SK-N-SH treated with all-trans-retinoic acid at 6 μM for 48 hours (cell line): Measurements from ENCODE around the gene ERBB2.

Experiments used
- ATAC-seq: fragments of 200-7000 bp; cut with Tn5 transposase; 3 replicates; pipeline ENCODE4 v1.9.1; 2020; ENCODE audit warnings: mild to moderate bottlenecking, moderate library complexity
- ARNTL ChIP-seq: fragments of 450-650 bp; formaldehyde crosslinking; IDR thresholded peaks from 2 replicates; pipeline ENCODE4 v1.5.0; 2020; ENCODE audit warnings: low read depth, mild to moderate bottlenecking, moderate library complexity, borderline replicate concordance
- BACH2 ChIP-seq: fragments of 250-450 bp; sonication (Bioruptor Pico); IDR thresholded peaks from 2 replicates; pipeline ENCODE4 v1.9.0; 2021; ENCODE audit warnings: mild to moderate bottlenecking, borderline replicate concordance
- CSDC2 ChIP-seq: fragments of 250-450 bp; sonication (Bioruptor Pico); IDR thresholded peaks from 2 replicates; pipeline ENCODE4 v1.5.0; 2020; ENCODE audit warnings: mild to moderate bottlenecking, moderate library complexity
- ESRRG ChIP-seq: fragments of 250-450 bp; sonication (Bioruptor Pico); IDR thresholded peaks from 2 replicates; pipeline ENCODE4 v1.6.1; 2021; ENCODE audit warnings: mild to moderate bottlenecking
- GLIS3 ChIP-seq: fragments of 250-450 bp; sonication (Bioruptor Pico); IDR thresholded peaks from 2 replicates; pipeline ENCODE4 v1.5.0; 2020; ENCODE audit warnings: mild to moderate bottlenecking, moderate library complexity
- OSR1 ChIP-seq: fragments of 250-450 bp; sonication (Bioruptor Pico); IDR thresholded peaks from 2 replicates; pipeline ENCODE4 v1.8.0; 2022; ENCODE audit warnings: moderate library complexity, mild to moderate bottlenecking, inconsistent platforms
- PPARA ChIP-seq: fragments of 250-450 bp; sonication (Bioruptor Pico); IDR thresholded peaks from 2 replicates; pipeline ENCODE4 v1.5.0; 2020; ENCODE audit warnings: mild to moderate bottlenecking, borderline replicate concordance
- RARB ChIP-seq: fragments of 250-450 bp; sonication (Bioruptor Pico); IDR thresholded peaks from 2 replicates; pipeline ENCODE4 v1.8.0; 2021; ENCODE audit warnings: mild to moderate bottlenecking, moderate library complexity
- SNAI2 ChIP-seq: fragments of 250-450 bp; sonication (Bioruptor Pico); IDR thresholded peaks from 2 replicates; pipeline ENCODE4 v1.5.0; 2020; ENCODE audit warnings: mild to moderate bottlenecking, moderate library complexity
- TCF4 ChIP-seq: fragments of 250-450 bp; sonication (Bioruptor Pico); IDR thresholded peaks from 2 replicates; pipeline ENCODE4 v1.8.0; 2021; ENCODE audit warnings: mild to moderate bottlenecking, moderate library complexity, borderline replicate concordance
- TOX ChIP-seq: fragments of 250-450 bp; sonication (Bioruptor Pico); IDR thresholded peaks from 2 replicates; pipeline ENCODE4 v1.8.0; 2021; ENCODE audit warnings: mild to moderate bottlenecking, moderate library complexity, borderline replicate concordance
- ZFP30 ChIP-seq: fragments of 450-650 bp; formaldehyde crosslinking; IDR thresholded peaks from 2 replicates; pipeline ENCODE4 v1.5.0; 2022; ENCODE audit warnings: mild to moderate bottlenecking, moderate library complexity
- ZNF565 ChIP-seq: fragments of 450-650 bp; formaldehyde crosslinking; conservative IDR thresholded peaks from 2 replicates; pipeline ENCODE4 v1.5.0; 2020; ENCODE audit warnings: low read depth, mild to moderate bottlenecking, moderate library complexity
- ZNF70 ChIP-seq: fragments of 450-650 bp; formaldehyde crosslinking; IDR thresholded peaks from 2 replicates; pipeline ENCODE4 v1.5.0; 2020; ENCODE audit warnings: mild to moderate bottlenecking, moderate library complexity
- ZNF8 ChIP-seq: fragments of 450-650 bp; formaldehyde crosslinking; IDR thresholded peaks from 2 replicates; pipeline ENCODE4 v1.5.0; 2020; ENCODE audit warnings: mild to moderate bottlenecking, moderate library complexity
- TF ChIP-seq, protein P1 (sequence below): fragments of 250-450 bp; sonication (Bioruptor Pico); IDR thresholded peaks from 2 replicates; pipeline ENCODE4 v1.8.0; 2021; ENCODE audit warnings: low read depth, mild to moderate bottlenecking, moderate library complexity, borderline replicate concordance
- TF ChIP-seq, protein P2 (sequence below): fragments of 250-450 bp; sonication (Bioruptor Pico); IDR thresholded peaks from 2 replicates; pipeline ENCODE4 v1.8.0; 2020; ENCODE audit warnings: mild to moderate bottlenecking, moderate library complexity, borderline replicate concordance
- TF ChIP-seq, protein P3 (sequence below): fragments of 250-450 bp; sonication (Bioruptor Pico); IDR thresholded peaks from 2 replicates; pipeline ENCODE4 v1.5.0; 2020; ENCODE audit warnings: mild to moderate bottlenecking, moderate library complexity
- TF ChIP-seq, protein P4 (sequence below): fragments of 250-450 bp; sonication (Bioruptor Pico); IDR thresholded peaks from 2 replicates; pipeline ENCODE4 v1.5.1; 2020; ENCODE audit warnings: low read depth, mild to moderate bottlenecking, moderate library complexity

ERBB2 gene

DNA sequence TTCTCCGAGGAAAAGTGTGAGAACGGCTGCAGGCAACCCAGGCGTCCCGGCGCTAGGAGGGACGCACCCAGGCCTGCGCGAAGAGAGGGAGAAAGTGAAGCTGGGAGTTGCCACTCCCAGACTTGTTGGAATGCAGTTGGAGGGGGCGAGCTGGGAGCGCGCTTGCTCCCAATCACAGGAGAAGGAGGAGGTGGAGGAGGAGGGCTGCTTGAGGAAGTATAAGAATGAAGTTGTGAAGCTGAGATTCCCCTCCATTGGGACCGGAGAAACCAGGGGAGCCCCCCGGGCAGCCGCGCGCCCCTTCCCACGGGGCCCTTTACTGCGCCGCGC lies at the start of gene ERBB2:
ERBB2 (plus strand) TSS at position 247 of the 330 bp plus-strand sequence. CDS start 175 bp downstream, outside the sequence.
- no peak for TF ChIP-seq ESRRG
- TF ChIP-seq OSR1 = no peak
- TF ChIP-seq, protein P1, sequence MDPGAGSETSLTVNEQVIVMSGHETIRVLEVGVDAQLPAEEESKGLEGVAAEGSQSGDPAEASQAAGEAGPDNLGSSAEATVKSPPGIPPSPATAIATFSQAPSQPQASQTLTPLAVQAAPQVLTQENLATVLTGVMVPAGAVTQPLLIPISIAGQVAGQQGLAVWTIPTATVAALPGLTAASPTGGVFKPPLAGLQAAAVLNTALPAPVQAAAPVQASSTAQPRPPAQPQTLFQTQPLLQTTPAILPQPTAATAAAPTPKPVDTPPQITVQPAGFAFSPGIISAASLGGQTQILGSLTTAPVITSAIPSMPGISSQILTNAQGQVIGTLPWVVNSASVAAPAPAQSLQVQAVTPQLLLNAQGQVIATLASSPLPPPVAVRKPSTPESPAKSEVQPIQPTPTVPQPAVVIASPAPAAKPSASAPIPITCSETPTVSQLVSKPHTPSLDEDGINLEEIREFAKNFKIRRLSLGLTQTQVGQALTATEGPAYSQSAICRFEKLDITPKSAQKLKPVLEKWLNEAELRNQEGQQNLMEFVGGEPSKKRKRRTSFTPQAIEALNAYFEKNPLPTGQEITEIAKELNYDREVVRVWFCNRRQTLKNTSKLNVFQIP = no peak
- TF ChIP-seq ARNTL (CRISPR knock-in tag) = no peak
- TF ChIP-seq, protein P2, sequence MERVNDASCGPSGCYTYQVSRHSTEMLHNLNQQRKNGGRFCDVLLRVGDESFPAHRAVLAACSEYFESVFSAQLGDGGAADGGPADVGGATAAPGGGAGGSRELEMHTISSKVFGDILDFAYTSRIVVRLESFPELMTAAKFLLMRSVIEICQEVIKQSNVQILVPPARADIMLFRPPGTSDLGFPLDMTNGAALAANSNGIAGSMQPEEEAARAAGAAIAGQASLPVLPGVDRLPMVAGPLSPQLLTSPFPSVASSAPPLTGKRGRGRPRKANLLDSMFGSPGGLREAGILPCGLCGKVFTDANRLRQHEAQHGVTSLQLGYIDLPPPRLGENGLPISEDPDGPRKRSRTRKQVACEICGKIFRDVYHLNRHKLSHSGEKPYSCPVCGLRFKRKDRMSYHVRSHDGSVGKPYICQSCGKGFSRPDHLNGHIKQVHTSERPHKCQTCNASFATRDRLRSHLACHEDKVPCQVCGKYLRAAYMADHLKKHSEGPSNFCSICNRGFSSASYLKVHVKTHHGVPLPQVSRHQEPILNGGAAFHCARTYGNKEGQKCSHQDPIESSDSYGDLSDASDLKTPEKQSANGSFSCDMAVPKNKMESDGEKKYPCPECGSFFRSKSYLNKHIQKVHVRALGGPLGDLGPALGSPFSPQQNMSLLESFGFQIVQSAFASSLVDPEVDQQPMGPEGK (CRISPR knock-in tag) = no peak
- no peak for TF ChIP-seq CSDC2 (CRISPR knock-in tag)
- TF ChIP-seq ZNF565 (CRISPR knock-in tag) = no peak
- TF ChIP-seq ZNF70 (CRISPR knock-in tag) = no peak
- TF ChIP-seq ZNF8 (CRISPR knock-in tag) = no peak
- no peak for TF ChIP-seq TCF4 (CRISPR knock-in tag)
- no peak for TF ChIP-seq BACH2 (CRISPR knock-in tag)
- TF ChIP-seq ZFP30 (CRISPR knock-in tag) = no peak
- TF ChIP-seq SNAI2 = no peak
- TF ChIP-seq, protein P3, sequence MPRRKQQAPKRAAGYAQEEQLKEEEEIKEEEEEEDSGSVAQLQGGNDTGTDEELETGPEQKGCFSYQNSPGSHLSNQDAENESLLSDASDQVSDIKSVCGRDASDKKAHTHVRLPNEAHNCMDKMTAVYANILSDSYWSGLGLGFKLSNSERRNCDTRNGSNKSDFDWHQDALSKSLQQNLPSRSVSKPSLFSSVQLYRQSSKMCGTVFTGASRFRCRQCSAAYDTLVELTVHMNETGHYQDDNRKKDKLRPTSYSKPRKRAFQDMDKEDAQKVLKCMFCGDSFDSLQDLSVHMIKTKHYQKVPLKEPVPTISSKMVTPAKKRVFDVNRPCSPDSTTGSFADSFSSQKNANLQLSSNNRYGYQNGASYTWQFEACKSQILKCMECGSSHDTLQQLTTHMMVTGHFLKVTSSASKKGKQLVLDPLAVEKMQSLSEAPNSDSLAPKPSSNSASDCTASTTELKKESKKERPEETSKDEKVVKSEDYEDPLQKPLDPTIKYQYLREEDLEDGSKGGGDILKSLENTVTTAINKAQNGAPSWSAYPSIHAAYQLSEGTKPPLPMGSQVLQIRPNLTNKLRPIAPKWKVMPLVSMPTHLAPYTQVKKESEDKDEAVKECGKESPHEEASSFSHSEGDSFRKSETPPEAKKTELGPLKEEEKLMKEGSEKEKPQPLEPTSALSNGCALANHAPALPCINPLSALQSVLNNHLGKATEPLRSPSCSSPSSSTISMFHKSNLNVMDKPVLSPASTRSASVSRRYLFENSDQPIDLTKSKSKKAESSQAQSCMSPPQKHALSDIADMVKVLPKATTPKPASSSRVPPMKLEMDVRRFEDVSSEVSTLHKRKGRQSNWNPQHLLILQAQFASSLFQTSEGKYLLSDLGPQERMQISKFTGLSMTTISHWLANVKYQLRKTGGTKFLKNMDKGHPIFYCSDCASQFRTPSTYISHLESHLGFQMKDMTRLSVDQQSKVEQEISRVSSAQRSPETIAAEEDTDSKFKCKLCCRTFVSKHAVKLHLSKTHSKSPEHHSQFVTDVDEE (CRISPR knock-in tag) = no peak
- no peak for ATAC-seq

DNA sequence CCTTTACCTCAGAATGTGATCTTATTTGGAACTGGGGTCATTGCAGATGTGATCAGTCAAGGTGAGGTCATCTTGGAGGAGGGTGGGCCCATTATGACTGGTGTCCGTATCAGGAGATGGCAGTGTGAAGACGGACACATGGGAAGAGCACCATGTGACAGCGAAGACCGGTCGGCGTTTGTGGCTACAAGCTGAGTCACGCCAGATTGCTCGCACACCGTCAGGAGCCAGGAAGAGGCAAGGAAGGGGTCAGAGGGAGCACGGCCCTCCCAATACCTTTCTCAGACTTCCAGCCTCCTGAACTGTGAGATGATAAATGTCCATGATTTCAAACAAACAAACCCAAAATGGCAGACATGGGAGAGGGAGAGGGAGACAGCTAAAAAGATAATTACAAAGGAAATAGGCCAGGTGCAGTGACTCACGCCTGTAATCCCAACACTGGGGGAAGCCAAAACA lies 49.7 kb upstream of the ERBB2 start:
- TF ChIP-seq ARNTL (CRISPR knock-in tag) (no peak), OSR1 (no peak), ZNF565 (CRISPR knock-in tag) (no peak), ZFP30 (CRISPR knock-in tag) (no peak), SNAI2 (no peak), RARB (CRISPR knock-in tag) (no peak)
- TF ChIP-seq, protein P4, sequence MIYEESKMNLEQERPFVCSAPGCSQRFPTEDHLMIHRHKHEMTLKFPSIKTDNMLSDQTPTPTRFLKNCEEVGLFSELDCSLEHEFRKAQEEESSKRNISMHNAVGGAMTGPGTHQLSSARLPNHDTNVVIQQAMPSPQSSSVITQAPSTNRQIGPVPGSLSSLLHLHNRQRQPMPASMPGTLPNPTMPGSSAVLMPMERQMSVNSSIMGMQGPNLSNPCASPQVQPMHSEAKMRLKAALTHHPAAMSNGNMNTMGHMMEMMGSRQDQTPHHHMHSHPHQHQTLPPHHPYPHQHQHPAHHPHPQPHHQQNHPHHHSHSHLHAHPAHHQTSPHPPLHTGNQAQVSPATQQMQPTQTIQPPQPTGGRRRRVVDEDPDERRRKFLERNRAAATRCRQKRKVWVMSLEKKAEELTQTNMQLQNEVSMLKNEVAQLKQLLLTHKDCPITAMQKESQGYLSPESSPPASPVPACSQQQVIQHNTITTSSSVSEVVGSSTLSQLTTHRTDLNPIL (CRISPR knock-in tag) = no peak
- TF ChIP-seq, all 23 proteins: peak for 0
- ATAC-seq = no peak

DNA sequence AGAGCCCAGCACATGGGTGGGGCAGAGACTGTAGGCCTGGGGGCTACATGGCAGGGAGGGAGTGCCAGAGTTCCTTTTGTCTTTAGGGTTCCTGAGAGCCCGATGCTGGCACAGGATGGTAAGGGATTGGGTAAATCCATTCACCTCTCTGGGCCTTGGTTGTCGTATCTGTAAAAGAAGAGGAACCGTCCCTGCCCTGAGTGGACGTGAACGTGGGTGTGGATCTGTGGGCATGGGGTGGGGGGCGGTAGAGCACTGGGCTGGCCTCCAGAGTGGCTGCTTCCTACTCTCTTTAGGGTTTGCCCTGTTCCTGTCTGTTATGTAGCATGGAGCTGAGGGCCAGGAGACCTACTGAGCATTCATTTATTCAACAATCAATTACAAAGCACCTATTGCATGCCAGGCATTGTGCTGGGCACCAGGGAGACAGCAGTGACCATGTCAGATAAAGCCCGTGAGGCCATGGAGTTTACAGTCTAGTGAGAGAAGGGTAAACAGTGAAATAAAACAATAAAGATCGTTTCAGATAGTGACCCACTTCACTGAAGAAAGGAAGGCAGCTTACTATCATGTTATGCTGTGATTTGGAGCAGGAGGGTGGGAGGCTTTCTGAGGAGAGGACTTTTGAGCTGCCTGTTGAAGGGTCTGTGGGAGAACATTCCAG lies 47.8 kb upstream of the ERBB2 start:
- TF ChIP-seq ZNF70 (CRISPR knock-in tag) = no peak
- TF ChIP-seq ZNF565 (CRISPR knock-in tag) = no peak
- TF ChIP-seq ESRRG = no peak
- TF ChIP-seq, protein P2 (CRISPR knock-in tag) = no peak
- TF ChIP-seq, protein P4 (CRISPR knock-in tag) = no peak
- no peak for TF ChIP-seq ZNF8 (CRISPR knock-in tag)
- no peak for TF ChIP-seq GLIS3 (CRISPR knock-in tag)
- no peak for TF ChIP-seq RARB (CRISPR knock-in tag)
- no peak for TF ChIP-seq CSDC2 (CRISPR knock-in tag)
- TF ChIP-seq PPARA (CRISPR knock-in tag) = no peak
- TF ChIP-seq TCF4 (CRISPR knock-in tag) = no peak
- no peak for TF ChIP-seq SNAI2
- TF ChIP-seq, protein P3 (CRISPR knock-in tag) = no peak
- TF ChIP-seq TOX (CRISPR knock-in tag) = no peak
- no peak for TF ChIP-seq ZFP30 (CRISPR knock-in tag)
- TF ChIP-seq, protein P1 = no peak
- TF ChIP-seq OSR1 = no peak
- no peak for ATAC-seq
